Hepatocyte (in vitro differentiated cells): ENCODE measurements around the gene SLC39A8.

Experiments used
- CTCF ChIP-seq: fragments of 200-600 bp; sonication (generic); IDR thresholded peaks from 2 replicates; pipeline ENCODE4 v1.5.1; 2016; ENCODE audit warnings: antibody characterized with exemption, mild to moderate bottlenecking; ENCODE audit not compliant: poor library complexity
- EZH2 ChIP-seq: fragments of 200-600 bp; sonication (generic); IDR thresholded peaks from 2 replicates; pipeline ENCODE4 v1.6.1; 2016; ENCODE audit warnings: antibody characterized with exemption, mild to moderate bottlenecking, borderline replicate concordance
- EZH2phosphoT487 ChIP-seq: fragments of 200-600 bp; sonication (generic); IDR thresholded peaks from one replicate; pipeline ENCODE4 v1.6.1; 2018; ENCODE audit warnings: antibody characterized with exemption, mild to moderate bottlenecking, low read depth, moderate library complexity; ENCODE audit not compliant: unreplicated experiment, severe bottlenecking

GRCh38 chr4:102344520-102344953 lies 745 bp downstream of the SLC39A8 start:
- TF ChIP-seq EZH2 (no peak), CTCF (no peak), EZH2phosphoT487 (no peak)
